IMR-90 (cell line): Measurements from ENCODE around the gene TMTC2. TPM values are rescaled to one million over a fixed set of nuclear protein-coding genes. Genes with fewer than 3 reads are reported as not detected.

Experiments used
- ATAC-seq: fragments of 200-7000 bp; cut with Tn5 transposase; 2 replicates; pipeline ENCODE4 v1.9.1; 2020; ENCODE audit warnings: low read depth, mild to moderate bottlenecking, moderate library complexity
- BruUV-seq: library from RNA; stranded (reverse); fragments of 400-500 nt; replicated peaks from 2 replicates; lab custom pipeline; 2021; lab: Mats Ljungman, UMichigan
- CTCF ChIA-PET: fragments of 300-600 bp; formaldehyde crosslinking; extraction: SDS; loops from one replicate; lab custom pipeline; 2021; ENCODE audit warnings: antibody characterized with exemption; lab: Yijun Ruan, JAX
- POLR2A ChIA-PET: fragments of 300-600 bp; sonication (Branson Sonifier 250); formaldehyde crosslinking; loops from one replicate; lab custom pipeline; 2022; ENCODE audit warnings: antibody characterized with exemption; ENCODE audit not compliant: unreplicated experiment; lab: Charles Lee
- DNase-seq: peaks from one replicate; pipeline ENCODE4 v3.0.0; 2013
- H2AFZ ChIP-seq: replicated peaks from 2 replicates; pipeline ENCODE3; 2013; ENCODE audit warnings: low read length, mild to moderate bottlenecking; ENCODE audit not compliant: poor library complexity
- H2AK5ac ChIP-seq: 2 replicates; pipeline ENCODE4 v1.6.1; 2013; ENCODE audit warnings: low read depth, low read length, inconsistent platforms
- H2AK9ac ChIP-seq: replicated peaks from 2 replicates; pipeline ENCODE3; 2013; ENCODE audit warnings: mild to moderate bottlenecking, low read depth, low read length, moderate library complexity; ENCODE audit not compliant: poor library complexity
- H2BK120ac ChIP-seq: 2 replicates; pipeline ENCODE4 v1.6.1; 2013; ENCODE audit warnings: low read depth, low read length, inconsistent platforms
- H2BK15ac ChIP-seq: 3 replicates; pipeline ENCODE4 v1.6.1; 2013; ENCODE audit warnings: low read depth, low read length, inconsistent platforms
- H2BK20ac ChIP-seq: 2 replicates; pipeline ENCODE4 v1.6.1; 2013; ENCODE audit warnings: low read depth, mild to moderate bottlenecking, inconsistent platforms, low read length, moderate library complexity
- H2BK5ac ChIP-seq: 2 replicates; pipeline ENCODE4 v1.6.1; 2013; ENCODE audit warnings: mild to moderate bottlenecking, low read depth, low read length, inconsistent platforms; ENCODE audit not compliant: poor library complexity, severe bottlenecking
- H3K14ac ChIP-seq: replicated peaks from 2 replicates; pipeline ENCODE4 v1.6.1; 2013; ENCODE audit warnings: low read depth, low read length, inconsistent platforms
- H3K18ac ChIP-seq: 2 replicates; pipeline ENCODE4 v1.6.1; 2013; ENCODE audit warnings: low read depth, low read length, control low read depth
- H3K23ac ChIP-seq: 2 replicates; pipeline ENCODE4 v1.6.1; 2013; ENCODE audit warnings: low read depth, low read length, inconsistent platforms
- H3K27ac ChIP-seq: 2 replicates; pipeline ENCODE4 v1.5.1; 2013; ENCODE audit warnings: mild to moderate bottlenecking, control low read depth, low read length; ENCODE audit not compliant: insufficient read depth
- H3K27me3 ChIP-seq: 2 replicates; pipeline ENCODE4 v1.6.1; 2013; ENCODE audit warnings: low read length; ENCODE audit not compliant: control insufficient read depth, insufficient read depth
- H3K36me3 ChIP-seq: 2 replicates; pipeline ENCODE4 v1.6.1; 2013; ENCODE audit warnings: low read length, mixed read lengths; ENCODE audit not compliant: control insufficient read depth, insufficient read depth
- H3K4ac ChIP-seq: 2 replicates; pipeline ENCODE4 v1.6.1; 2013; ENCODE audit warnings: low read depth, low read length, inconsistent platforms
- H3K4me1 ChIP-seq: 2 replicates; pipeline ENCODE4 v1.6.1; 2013; ENCODE audit warnings: low read length, mixed read lengths; ENCODE audit not compliant: control insufficient read depth, insufficient read depth
- H3K4me2 ChIP-seq: 2 replicates; pipeline ENCODE4 v1.6.1; 2013; ENCODE audit warnings: low read depth, mild to moderate bottlenecking, control low read depth, low read length, moderate library complexity
- H3K4me3 ChIP-seq: 2 replicates; pipeline ENCODE4 v1.5.1; 2013; ENCODE audit warnings: low read depth, mild to moderate bottlenecking, control low read depth, low read length, moderate library complexity; ENCODE audit not compliant: insufficient read depth
- H3K56ac ChIP-seq: 2 replicates; pipeline ENCODE4 v1.6.1; 2013; ENCODE audit warnings: low read length, inconsistent platforms; ENCODE audit not compliant: insufficient read depth; ENCODE audit errors: extremely low read depth
- H3K79me1 ChIP-seq, 2 experiments: 2 replicates each; pipeline ENCODE4 v1.6.1; 2013; ENCODE audit warnings: low read length in 2 of 2, inconsistent platforms in 1 of 2, low read depth in 1 of 2
- H3K9ac ChIP-seq: 2 replicates; pipeline ENCODE4 v1.6.1; 2013; ENCODE audit warnings: low read depth, low read length, control low read depth
- H3K9me1 ChIP-seq: 2 replicates; pipeline ENCODE4 v1.6.1; 2013; ENCODE audit warnings: low read length, inconsistent platforms; ENCODE audit not compliant: insufficient read depth
- H3K9me3 ChIP-seq: 2 replicates; pipeline ENCODE4 v1.6.1; 2013; ENCODE audit warnings: low read length; ENCODE audit not compliant: control insufficient read depth, insufficient read depth
- H4K20me1 ChIP-seq: 2 replicates; pipeline ENCODE4 v1.6.1; 2013; ENCODE audit warnings: low read length, inconsistent platforms; ENCODE audit not compliant: insufficient read depth
- H4K5ac ChIP-seq: 2 replicates; pipeline ENCODE4 v1.6.1; 2013; ENCODE audit warnings: mild to moderate bottlenecking, low read depth, low read length, control low read depth
- H4K8ac ChIP-seq, 2 experiments: 2 replicates each; pipeline ENCODE4 v1.6.1; 2013; ENCODE audit warnings: low read depth in 2 of 2, low read length in 2 of 2, control low read depth in 1 of 2, inconsistent platforms in 1 of 2
- H4K91ac ChIP-seq: 2 replicates; pipeline ENCODE4 v1.6.1; 2013; ENCODE audit warnings: low read depth, low read length, inconsistent platforms; ENCODE audit not compliant: insufficient read depth
- MAFK ChIP-seq: IDR thresholded peaks from 2 replicates; pipeline ENCODE4 v1.6.1; 2012; ENCODE audit warnings: low read depth, low read length, improper control_type of control experiment
- MXI1 ChIP-seq: IDR thresholded peaks from 2 replicates; pipeline ENCODE4 v1.6.1; 2012; ENCODE audit warnings: low read depth, mild to moderate bottlenecking, low read length, moderate library complexity, borderline replicate concordance
- WGBS, 2 experiments: methylation state at CpG; one replicate each; pipeline versions ENCODE4 v1.1.5 to v1.1.7; 2013; ENCODE audit warnings: missing lambda C conversion rate in 2 of 2; ENCODE audit not compliant: insufficient read length in 1 of 2; ENCODE audit errors: extremely low coverage in 2 of 2; 5-methylcytosine and 5-hydroxymethylcytosine counted together
- dilution Hi-C: fragments of 300-500 bp; cut with HindIII; formaldehyde crosslinking; loops from one replicate; pipeline ENCODE4 v1.14.3; 2018; ENCODE audit warnings: low sequenced_read_pairs; ENCODE audit not compliant: unreplicated experiment
- in situ Hi-C: fragments of 300-500 bp; cut with MboI; formaldehyde crosslinking; loops from 3 replicates; pipeline ENCODE4 v1.14.3; 2019; ENCODE audit warnings: low sequenced_read_pairs, inconsistent platforms, mixed read lengths
- intact Hi-C: fragments of 100-400 bp; cut with micrococcal nuclease; formaldehyde crosslinking; loops from 2 replicates; pipeline ENCODE4 v1.10.0; 2022
- polyA plus RNA-seq, 3 experiments: library from polyadenylated mRNA; depleted of rRNA; stranded (reverse); fragments of >200 nt; gene quantifications; 2 replicates each; pipeline ENCODE4 v1.2.3, GENCODE V29; 2012; ENCODE audit warnings: low replicate concordance in 1 of 3
- total RNA-seq: library from RNA; depleted of rRNA; stranded (reverse); fragments of >200 nt; gene quantifications from 2 replicates; pipeline ENCODE4 v1.2.3, GENCODE V29; 2012

Gene TMTC2
- total and polyA plus RNA-seq, 2 of the 4 experiments (the other 2 are of a cell fraction): 0.56 to 1.4 TPM

GRCh38 chr12:83110424-83110823 is 423.7 kb downstream of the TMTC2 start:
- Histone ChIP-seq H2AFZ (no peak overlapping the region), H3K9me3 (no peaks in the 10 kb centered on the region), H3K56ac (no peak overlapping the region), H4K5ac (no peak overlapping the region), H3K27me3 (no peaks in the 10 kb centered on the region), H4K91ac (no peak overlapping the region), H3K79me1 (no peaks in the 10 kb centered on the region), H3K18ac (no peak overlapping the region), H2AK9ac (no peak overlapping the region), H3K9me1 (no peaks in the 10 kb centered on the region), H2BK120ac (no peak overlapping the region), H2AK5ac (no peak overlapping the region), H2BK20ac (no peak overlapping the region), H3K14ac (no peak overlapping the region), H2BK5ac (no peak overlapping the region), H3K4me2 (no peak overlapping the region), H3K36me3 (no peaks in the 10 kb centered on the region), H4K8ac (no peak overlapping the region), H3K4me3 (no peak overlapping the region), H3K27ac (no peak overlapping the region), H3K9ac (no peak overlapping the region), H3K23ac (no peak overlapping the region), H3K4me1 (no peaks in the 10 kb centered on the region), H4K20me1 (no peaks in the 10 kb centered on the region), H3K4ac (no peak overlapping the region), H2BK15ac (no peak overlapping the region)
- in situ Hi-C loops (no loop called here), dilution Hi-C loops (no loop called here), intact Hi-C loops (no loop called here)
- WGBS, 2 experiments: 80% methylated on average over 1 of the region's 1 CpG; no CpG with 5 or more reads in 1 of the 2 experiments
- no peak for DNase-seq
- BruUV-seq: no TSS peak
- ChIA-PET POLR2A (no interaction called here), CTCF (no interaction called here)
- no peak for TF ChIP-seq MXI1
- TF ChIP-seq MAFK: peak; percentile 48
- no peak for ATAC-seq
